H4 (cell line): ENCODE measurements around the gene AKR1E2. TPM values are rescaled to one million over a fixed set of nuclear protein-coding genes. Genes with fewer than 3 reads are reported as not detected.
A peak's percentile ranks its signal among the peaks of the same experiment; 100 is the strongest.

Source experiments
- DNase-seq: peaks from one replicate; pipeline ENCODE4 v3.0.0-alpha.2; 2015; ENCODE audit warnings: low spot score
- total RNA-seq: library from RNA; depleted of rRNA; stranded (reverse); fragments of >200 nt; shearing (Covaris generic); gene quantifications from 2 replicates; pipeline ENCODE4 v1.2.3, GENCODE V29; 2014

The AKR1E2 gene
- total RNA-seq, 1 experiment from 2014 or later: not detected

GRCh38 chr10:4813496-4813895, 12.5 kb upstream of the AKR1E2 start:
- DNase-seq: no peak

- DNase-seq: peak; percentile 11
Measured at GRCh38 chr10:4815646-4816180, 10.3 kb upstream of the AKR1E2 start.

- DNase-seq: no peak
Measured at GRCh38 chr10:4816966-4817365, 9.0 kb upstream of the AKR1E2 start.

- no peak for DNase-seq
Measured at GRCh38 chr10:4819067-4819466, 6.9 kb upstream of the AKR1E2 start.

- no peak for DNase-seq
Measured at GRCh38 chr10:4819707-4820106, 6.3 kb upstream of the AKR1E2 start.

GRCh38 chr10:4820804-4821401, 5.1 kb upstream of the AKR1E2 start:
- no peak for DNase-seq

- no peak for DNase-seq
Measured at GRCh38 chr10:4822208-4822607, 3.8 kb upstream of the AKR1E2 start.

- no peak for DNase-seq
Measured at GRCh38 chr10:4824791-4825310, 1.2 kb upstream of the AKR1E2 start.

- no peak for DNase-seq
Measured at GRCh38 chr10:4825456-4825867, 545 bp upstream of the AKR1E2 start.

GRCh38 chr10:4826792-4827324, 851 bp downstream of the AKR1E2 start:
- DNase-seq: no peak

GRCh38 chr10:4828005-4828404, 2.0 kb downstream of the AKR1E2 start:
- DNase-seq: no peak

- DNase-seq: no peak
Measured at GRCh38 chr10:4830551-4830950, 4.5 kb downstream of the AKR1E2 start.

GRCh38 chr10:4831091-4831490, 5.1 kb downstream of the AKR1E2 start:
- DNase-seq: no peak

GRCh38 chr10:4833286-4833685, 7.3 kb downstream of the AKR1E2 start:
- no peak for DNase-seq

- no peak for DNase-seq
Measured at GRCh38 chr10:4834898-4835405, 8.9 kb downstream of the AKR1E2 start.

GRCh38 chr10:4835494-4835918, 9.5 kb downstream of the AKR1E2 start:
- no peak for DNase-seq

- DNase-seq: no peak
Measured at GRCh38 chr10:4836416-4836969, 10.5 kb downstream of the AKR1E2 start.

GRCh38 chr10:4837551-4837950, 11.5 kb downstream of the AKR1E2 start:
- DNase-seq: no peak

- DNase-seq: no peak
Measured at GRCh38 chr10:4838743-4839142, 12.7 kb downstream of the AKR1E2 start.

- no peak for DNase-seq
Measured at GRCh38 chr10:4839353-4839752, 13.3 kb downstream of the AKR1E2 start.

- no peak for DNase-seq
Measured at GRCh38 chr10:4840151-4840550, 14.1 kb downstream of the AKR1E2 start.

- no peak for DNase-seq
Measured at GRCh38 chr10:4843525-4844180, 17.6 kb downstream of the AKR1E2 start.
